Rectal smooth muscle tissue (tissue), 1 donor: ENCODE data around the gene DMD.

Experiments used
- H3K27ac ChIP-seq: one replicate; pipeline ENCODE4 v1.7.0; 2013; ENCODE audit warnings: low read depth, low read length, inconsistent platforms
- H3K27me3 ChIP-seq: one replicate; pipeline ENCODE4 v1.7.0; 2013; ENCODE audit warnings: low read length; ENCODE audit not compliant: control insufficient read depth, insufficient read depth
- H3K36me3 ChIP-seq: one replicate; pipeline ENCODE4 v1.7.0; 2013; ENCODE audit warnings: low read length; ENCODE audit not compliant: control insufficient read depth, insufficient read depth
- H3K4me1 ChIP-seq: one replicate; pipeline ENCODE4 v1.7.0; 2013; ENCODE audit warnings: low read length; ENCODE audit not compliant: control insufficient read depth, insufficient read depth
- H3K4me3 ChIP-seq: one replicate; pipeline ENCODE4 v1.7.0; 2013; ENCODE audit warnings: low read length
- H3K9ac ChIP-seq: one replicate; pipeline ENCODE4 v1.7.0; 2013; ENCODE audit warnings: low read length

DMD gene

DNA sequence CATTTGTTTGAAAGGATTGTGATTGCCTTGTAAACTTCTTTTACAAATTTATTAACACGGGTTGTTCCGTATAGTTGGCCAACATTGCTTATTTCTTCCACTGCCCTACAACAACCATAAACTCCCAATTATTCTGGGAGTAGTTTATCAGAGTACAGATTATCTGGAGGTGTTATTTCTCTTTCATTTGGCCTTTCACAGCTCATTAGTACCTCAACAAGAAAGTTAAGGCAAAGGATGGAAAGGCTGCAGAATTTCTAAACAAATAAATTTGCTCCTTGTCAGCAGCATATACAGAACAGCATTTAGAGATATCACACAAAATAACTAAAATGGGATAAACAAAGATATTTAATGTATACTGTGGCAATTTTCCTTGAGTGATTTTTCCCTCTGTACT is 548.8 kb downstream of the DMD start:
- no peak overlapping the region for H3K27ac ChIP-seq
- no peak overlapping the region for H3K9ac ChIP-seq

DNA sequence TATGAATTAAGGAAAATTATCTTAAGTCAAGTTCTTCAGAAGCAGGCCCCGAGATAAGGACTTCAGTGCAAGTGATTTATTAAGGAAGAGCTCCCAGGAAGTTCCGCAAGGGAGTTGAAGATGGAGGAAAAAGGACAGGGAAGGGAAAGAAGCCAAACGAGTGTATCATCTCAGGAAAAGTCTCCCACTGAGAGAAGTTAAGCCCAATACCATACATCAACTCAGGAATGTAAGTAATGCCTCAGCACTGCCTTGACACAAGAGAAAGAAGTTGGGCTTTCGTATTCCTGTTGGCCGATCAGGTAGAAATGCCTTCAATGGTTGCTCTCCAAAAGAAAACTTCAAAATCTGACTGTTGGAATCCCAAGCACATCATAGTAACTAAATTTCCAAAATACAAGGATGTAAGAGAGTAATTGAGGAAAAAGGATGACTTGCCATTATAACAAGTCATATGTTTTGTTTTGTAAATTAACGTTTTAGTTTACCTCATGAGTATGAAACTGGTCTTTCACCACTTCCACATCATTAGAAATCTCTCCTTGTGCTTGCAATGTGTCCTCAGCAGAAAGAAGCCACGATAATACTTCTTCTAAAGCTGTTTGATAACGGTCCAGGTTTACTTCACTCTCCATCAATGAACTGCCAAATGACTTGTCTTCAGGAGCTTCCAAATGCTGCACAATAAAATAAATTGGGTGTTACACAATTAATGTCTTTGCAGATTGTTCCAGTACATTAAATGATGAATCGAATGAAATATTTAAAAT is 566.7 kb downstream of the DMD start:
- no peak overlapping the region for H3K27ac ChIP-seq
- no peaks in the 10 kb centered on the region for H3K27me3 ChIP-seq
- H3K36me3 ChIP-seq = no peaks in the 10 kb centered on the region
- no peak overlapping the region for H3K9ac ChIP-seq
- H3K4me3 ChIP-seq = no peak overlapping the region
- no peaks in the 10 kb centered on the region for H3K4me1 ChIP-seq

More for the DNA sequence above, 548.8 kb downstream of the DMD start:
- no peak overlapping the region for H3K4me3 ChIP-seq
- H3K36me3 ChIP-seq = no peaks in the 10 kb centered on the region
- no peaks in the 10 kb centered on the region for H3K27me3 ChIP-seq
- H3K4me1 ChIP-seq = no peaks in the 10 kb centered on the region

GRCh38 chrX:32642283-32642682 is 569.1 kb downstream of the DMD start:
- no peaks in the 10 kb centered on the region for H3K4me1 ChIP-seq
- H3K27ac ChIP-seq = no peak overlapping the region
- H3K27me3 ChIP-seq = no peaks in the 10 kb centered on the region
- H3K9ac ChIP-seq = no peak overlapping the region
- H3K4me3 ChIP-seq = no peak overlapping the region
- H3K36me3 ChIP-seq = no peaks in the 10 kb centered on the region

GRCh38 chrX:32618154-32618553 is 593.2 kb downstream of the DMD start:
- no peak overlapping the region for H3K27ac ChIP-seq
- no peaks in the 10 kb centered on the region for H3K4me1 ChIP-seq
- no peak overlapping the region for H3K4me3 ChIP-seq
- H3K36me3 ChIP-seq = no peaks in the 10 kb centered on the region
- no peak overlapping the region for H3K9ac ChIP-seq
- no peaks in the 10 kb centered on the region for H3K27me3 ChIP-seq

DNA sequence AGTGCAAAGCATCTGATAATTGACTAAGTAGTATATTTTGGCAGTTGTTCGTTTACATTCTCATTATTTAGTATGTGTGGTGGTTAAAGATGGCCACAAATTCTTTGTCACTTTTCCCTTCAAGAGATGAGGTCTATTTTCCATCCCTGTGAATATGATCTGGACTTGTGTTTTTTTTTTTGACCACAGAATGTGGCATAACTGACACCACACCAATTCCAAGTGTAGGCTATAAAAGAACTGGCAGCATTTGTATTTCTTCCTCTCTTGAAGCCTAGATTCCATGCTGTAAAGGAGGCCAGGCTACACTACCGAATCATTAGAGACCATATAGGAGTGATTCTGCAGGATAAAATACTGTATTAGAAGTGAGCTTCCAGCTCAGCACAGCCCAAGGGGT is 596.6 kb downstream of the DMD start:
- Histone ChIP-seq H3K36me3 (no peaks in the 10 kb centered on the region), H3K27ac (no peak overlapping the region)

DNA sequence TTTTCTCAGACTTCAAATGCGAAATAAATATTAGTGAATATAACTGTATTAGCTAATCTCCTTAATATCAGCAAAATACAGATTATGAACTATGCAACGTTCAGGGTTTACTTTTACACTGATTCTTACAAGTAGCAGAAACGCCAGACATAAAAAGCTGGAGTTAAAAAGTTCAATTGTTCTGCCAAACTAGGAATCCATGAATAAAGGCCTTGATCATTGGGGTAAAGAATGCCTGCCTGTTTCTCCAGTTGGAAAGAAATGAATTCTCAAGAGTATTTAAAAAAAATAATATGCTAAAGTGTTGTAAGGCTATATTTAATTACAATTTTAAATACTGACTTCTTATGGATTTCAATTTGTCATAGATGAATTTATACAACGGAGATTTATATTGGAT is 612.2 kb downstream of the DMD start:
- no peaks in the 10 kb centered on the region for H3K4me1 ChIP-seq
- no peaks in the 10 kb centered on the region for H3K27me3 ChIP-seq
- H3K36me3 ChIP-seq = no peaks in the 10 kb centered on the region
- no peak overlapping the region for H3K9ac ChIP-seq
- no peak overlapping the region for H3K27ac ChIP-seq
- H3K4me3 ChIP-seq = no peak overlapping the region

More for the DNA sequence above, 596.6 kb downstream of the DMD start:
- H3K27me3 ChIP-seq = no peaks in the 10 kb centered on the region
- H3K4me1 ChIP-seq = no peaks in the 10 kb centered on the region
- H3K9ac ChIP-seq = no peak overlapping the region
- H3K4me3 ChIP-seq = no peak overlapping the region

DNA sequence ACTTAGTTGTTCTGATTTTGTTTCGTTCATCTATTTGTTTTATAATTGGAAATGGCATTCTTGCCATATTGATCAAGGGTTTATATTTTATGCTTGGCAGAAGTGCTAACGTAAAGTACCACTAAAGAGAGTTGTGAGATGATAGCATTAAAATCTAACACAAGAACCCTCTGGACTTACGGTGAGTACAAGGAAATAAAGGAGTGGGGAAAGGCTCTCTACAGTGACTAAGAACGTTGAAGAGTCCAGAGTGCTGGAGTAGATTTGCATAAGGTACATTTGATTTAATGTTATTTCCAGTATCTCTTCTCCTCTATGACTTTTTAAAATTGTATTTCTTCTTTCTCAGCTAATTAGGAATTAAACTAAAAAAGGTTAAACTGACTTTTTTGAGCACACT is 612.6 kb downstream of the DMD start:
- Histone ChIP-seq H3K9ac (no peak overlapping the region), H3K27ac (no peak overlapping the region), H3K4me3 (no peak overlapping the region), H3K27me3 (no peaks in the 10 kb centered on the region), H3K36me3 (no peaks in the 10 kb centered on the region), H3K4me1 (no peaks in the 10 kb centered on the region)

GRCh38 chrX:32597777-32598176 is 613.6 kb downstream of the DMD start:
- Histone ChIP-seq H3K4me3 (no peak overlapping the region), H3K27ac (no peak overlapping the region), H3K36me3 (no peaks in the 10 kb centered on the region), H3K9ac (no peak overlapping the region), H3K27me3 (no peaks in the 10 kb centered on the region), H3K4me1 (no peaks in the 10 kb centered on the region)

DNA sequence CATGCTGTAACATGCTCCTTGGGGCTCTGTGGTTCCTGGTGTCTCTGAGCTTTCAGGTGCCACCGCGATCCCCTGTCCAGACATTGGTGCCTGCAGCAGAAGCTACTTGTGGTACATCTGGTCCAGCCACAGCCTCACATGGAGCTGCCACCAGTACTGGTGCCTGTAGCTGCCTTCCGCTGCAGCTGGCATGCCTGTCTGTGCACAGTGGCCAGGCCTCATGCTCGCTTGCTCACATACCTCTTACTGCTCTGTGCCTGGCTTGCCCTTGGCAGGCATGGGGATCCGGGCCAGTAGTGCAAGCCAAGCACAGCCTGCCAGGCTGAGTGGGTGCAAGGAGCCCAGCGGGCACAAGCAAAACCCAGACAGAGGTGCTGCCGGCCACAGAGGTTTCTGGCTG is 618.6 kb downstream of the DMD start:
- Histone ChIP-seq H3K27me3 (no peaks in the 10 kb centered on the region), H3K4me3 (no peak overlapping the region), H3K4me1 (no peaks in the 10 kb centered on the region), H3K27ac (no peak overlapping the region), H3K9ac (no peak overlapping the region), H3K36me3 (no peaks in the 10 kb centered on the region)

DNA sequence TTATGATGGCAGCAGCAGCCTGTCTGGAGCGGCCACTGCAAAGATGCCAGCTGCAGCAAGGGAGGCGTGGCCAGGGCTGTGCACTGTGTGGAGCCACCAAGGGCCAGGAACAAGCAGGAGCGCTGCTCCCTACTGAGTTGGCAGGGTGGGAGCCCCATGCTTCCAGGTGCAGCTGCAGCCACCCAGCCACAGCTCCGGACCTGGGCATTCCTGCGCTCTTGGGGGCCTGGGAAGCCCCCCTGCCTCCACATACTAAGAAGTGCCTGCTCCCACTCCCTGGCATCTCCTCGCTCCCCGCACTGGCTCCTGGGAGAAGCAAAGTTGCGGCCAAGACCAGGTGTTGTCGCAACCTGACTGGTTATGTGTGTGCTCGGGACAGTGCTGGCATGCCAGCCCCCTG is 619.8 kb downstream of the DMD start:
- no peaks in the 10 kb centered on the region for H3K4me1 ChIP-seq
- H3K9ac ChIP-seq = no peak overlapping the region
- H3K27ac ChIP-seq = no peak overlapping the region
- no peak overlapping the region for H3K4me3 ChIP-seq
- H3K36me3 ChIP-seq = no peaks in the 10 kb centered on the region
- no peaks in the 10 kb centered on the region for H3K27me3 ChIP-seq

DNA sequence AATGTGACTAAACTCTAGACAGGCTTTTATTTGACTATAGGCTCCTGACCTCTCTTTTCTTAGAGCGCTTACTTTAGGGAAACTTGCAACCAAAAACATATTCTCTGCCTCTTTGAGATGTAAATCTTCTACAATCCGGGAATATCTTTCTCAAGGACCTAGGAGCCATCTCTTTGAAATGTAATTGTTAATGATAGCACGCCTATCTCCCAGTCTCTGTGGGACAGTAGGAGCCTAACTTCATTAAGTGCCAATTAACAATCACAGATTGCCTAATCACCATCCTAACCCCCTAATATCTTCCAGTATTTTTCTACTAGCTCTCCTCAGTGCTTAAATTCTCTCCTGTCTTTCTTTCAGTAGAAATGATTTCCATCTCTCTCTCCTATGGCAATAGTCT is 628.6 kb downstream of the DMD start:
- no peaks in the 10 kb centered on the region for H3K27me3 ChIP-seq
- no peaks in the 10 kb centered on the region for H3K36me3 ChIP-seq
- H3K4me1 ChIP-seq = no peaks in the 10 kb centered on the region
- no peak overlapping the region for H3K9ac ChIP-seq
- H3K4me3 ChIP-seq = no peak overlapping the region
- no peak overlapping the region for H3K27ac ChIP-seq

- Histone ChIP-seq H3K27me3 (no peaks in the 10 kb centered on the region), H3K4me1 (no peaks in the 10 kb centered on the region), H3K4me3 (no peak overlapping the region), H3K36me3 (no peaks in the 10 kb centered on the region), H3K27ac (no peak overlapping the region), H3K9ac (no peak overlapping the region)
Measured at GRCh38 chrX:32576885-32577284, 634.5 kb downstream of the DMD start.

DNA sequence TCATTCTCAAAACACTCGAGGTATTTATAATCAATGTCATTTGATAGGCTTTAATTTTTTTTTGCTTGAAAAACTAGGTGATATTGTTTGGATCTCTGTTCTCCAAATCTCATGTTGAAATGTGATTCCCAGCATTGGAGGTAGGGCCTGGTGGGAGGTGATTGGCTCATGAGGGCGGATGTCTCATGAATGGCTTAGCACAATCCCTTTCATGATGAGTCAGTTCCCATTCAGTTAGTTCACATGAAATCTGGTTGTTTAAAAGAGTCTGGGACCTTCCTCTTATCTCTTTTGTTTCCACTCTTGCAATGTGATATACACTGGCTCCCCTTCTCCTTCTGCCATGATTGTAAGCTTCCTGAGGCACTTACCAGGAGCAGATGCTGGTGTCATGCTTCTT is 638.7 kb downstream of the DMD start:
- no peaks in the 10 kb centered on the region for H3K36me3 ChIP-seq
- H3K27me3 ChIP-seq = no peaks in the 10 kb centered on the region
- no peaks in the 10 kb centered on the region for H3K4me1 ChIP-seq
- no peak overlapping the region for H3K27ac ChIP-seq
- H3K9ac ChIP-seq = no peak overlapping the region
- H3K4me3 ChIP-seq = no peak overlapping the region
